T-helper 1 cell treated with Interleukin-12 subunit alpha and Interleukin-12 subunit beta and Interleukin-4 antibody, amounts not matched to agents 30 μg/mL and 1 μg/mL, for 36 hours (primary cell): Measurements from ENCODE around the gene CCND1.
"Not testable (repeated sequence)": the region's sequence is repeated elsewhere in the genome, so short reads cannot be mapped to it uniquely, and the experiment has no call there.

Experiments
- H3K27ac Mint-ChIP-seq: one replicate; pipeline ENCODE4 v1.8.0; 2021; ENCODE audit warnings: mild to moderate bottlenecking, mixed read lengths
- H3K27me3 Mint-ChIP-seq: one replicate; pipeline ENCODE4 v1.8.0; 2021; ENCODE audit warnings: low read depth, mixed read lengths
- H3K36me3 Mint-ChIP-seq: one replicate; pipeline ENCODE4 v1.8.0; 2021; ENCODE audit warnings: low read depth, mixed read lengths
- H3K4me1 Mint-ChIP-seq: one replicate; pipeline ENCODE4 v1.8.0; 2021; ENCODE audit warnings: low read depth, mixed read lengths
- H3K4me3 Mint-ChIP-seq: one replicate; pipeline ENCODE4 v1.8.0; 2021; ENCODE audit warnings: mild to moderate bottlenecking, moderate library complexity, mixed read lengths
- H3K9me3 Mint-ChIP-seq: one replicate; pipeline ENCODE4 v1.8.0; 2021; ENCODE audit warnings: mixed read lengths

Gene CCND1

GRCh38 chr11:69671734-69672465 is 30.9 kb downstream of the CCND1 start:
- no peaks in the 10 kb centered on the region for H3K9me3 Mint-ChIP-seq
- peaks cover 16% of the 10 kb centered on the region for H3K4me1 Mint-ChIP-seq
- H3K27me3 Mint-ChIP-seq, result no peaks in the 10 kb centered on the region
- H3K36me3 Mint-ChIP-seq, result peaks cover 11% of the 10 kb centered on the region
- no peak overlapping the region for H3K4me3 Mint-ChIP-seq
- no peak overlapping the region for H3K27ac Mint-ChIP-seq

- Mint-ChIP-seq H3K36me3 (peaks cover 11% of the 10 kb centered on the region), H3K27ac (peak overlapping the region; percentile 77), H3K4me3 (peak overlapping the region; percentile 93), H3K27me3 (peaks cover 13% of the 10 kb centered on the region), H3K9me3 (no peaks in the 10 kb centered on the region), H3K4me1 (peaks cover 16% of the 10 kb centered on the region)
Observed at GRCh38 chr11:69674267-69674885, 33.4 kb downstream of the CCND1 start.

- Mint-ChIP-seq H3K4me3 (peak within 1 kb of the TSS; percentile 93), H3K4me1 (peaks cover 16% of the 10 kb centered on the region)
Observed at GRCh38 chr11:69674886-69675714, 34.1 kb downstream of the CCND1 start, which contains the start of gene LTO1. LTO1 (minus strand) TSS chr11:69675353; CDS start chr11:69675239, 114 bp downstream.

GRCh38 chr11:69677749-69678148 is 36.8 kb downstream of the CCND1 start:
- Mint-ChIP-seq H3K27ac (no peak overlapping the region), H3K9me3 (no peaks in the 10 kb centered on the region), H3K27me3 (peaks cover 19% of the 10 kb centered on the region), H3K4me1 (peaks cover 11% of the 10 kb centered on the region), H3K4me3 (no peak overlapping the region), H3K36me3 (peaks cover 3% of the 10 kb centered on the region)

More at GRCh38 chr11:69674886-69675714, 34.1 kb downstream of the CCND1 start, which contains the start of gene LTO1:
- Mint-ChIP-seq H3K27ac (peak within 1 kb of the TSS; percentile 89), H3K36me3 (peaks cover 9% of the 10 kb centered on the region), H3K27me3 (peaks cover 15% of the 10 kb centered on the region), H3K9me3 (no peaks in the 10 kb centered on the region)

GRCh38 chr11:69680688-69681087 is 39.7 kb downstream of the CCND1 start:
- H3K4me3 Mint-ChIP-seq, result no peak overlapping the region
- peaks cover 22% of the 10 kb centered on the region for H3K27me3 Mint-ChIP-seq
- H3K4me1 Mint-ChIP-seq, result peaks cover 2% of the 10 kb centered on the region
- no peaks in the 10 kb centered on the region for H3K36me3 Mint-ChIP-seq
- H3K27ac Mint-ChIP-seq, result no peak overlapping the region
- H3K9me3 Mint-ChIP-seq, result no peaks in the 10 kb centered on the region

- Mint-ChIP-seq H3K27me3 (peaks cover 22% of the 10 kb centered on the region), H3K4me3 (no peak overlapping the region), H3K27ac (no peak overlapping the region), H3K36me3 (no peaks in the 10 kb centered on the region), H3K9me3 (no peaks in the 10 kb centered on the region), H3K4me1 (peaks cover 3% of the 10 kb centered on the region)
Observed at GRCh38 chr11:69682221-69682620, 41.3 kb downstream of the CCND1 start.

- Mint-ChIP-seq H3K27ac (no peak overlapping the region), H3K27me3 (peaks cover 22% of the 10 kb centered on the region), H3K4me1 (peaks cover 3% of the 10 kb centered on the region), H3K36me3 (no peaks in the 10 kb centered on the region), H3K4me3 (no peak overlapping the region), H3K9me3 (no peaks in the 10 kb centered on the region)
Observed at GRCh38 chr11:69682681-69683326, 41.8 kb downstream of the CCND1 start.

GRCh38 chr11:69683764-69684333 is 42.9 kb downstream of the CCND1 start:
- H3K4me1 Mint-ChIP-seq, result peaks cover 3% of the 10 kb centered on the region
- H3K27me3 Mint-ChIP-seq, result peaks cover 15% of the 10 kb centered on the region
- H3K4me3 Mint-ChIP-seq, result no peak overlapping the region
- no peak overlapping the region for H3K27ac Mint-ChIP-seq
- no peaks in the 10 kb centered on the region for H3K9me3 Mint-ChIP-seq
- H3K36me3 Mint-ChIP-seq, result no peaks in the 10 kb centered on the region

GRCh38 chr11:69684651-69685050 is 43.7 kb downstream of the CCND1 start:
- peaks cover 7% of the 10 kb centered on the region for H3K27me3 Mint-ChIP-seq
- no peak overlapping the region for H3K27ac Mint-ChIP-seq
- H3K4me3 Mint-ChIP-seq, result no peak overlapping the region
- H3K9me3 Mint-ChIP-seq, result no peaks in the 10 kb centered on the region
- no peaks in the 10 kb centered on the region for H3K36me3 Mint-ChIP-seq
- H3K4me1 Mint-ChIP-seq, result peaks cover 3% of the 10 kb centered on the region

- H3K9me3 Mint-ChIP-seq, result no peaks in the 10 kb centered on the region
- H3K27me3 Mint-ChIP-seq, result peaks cover 8% of the 10 kb centered on the region
- no peaks in the 10 kb centered on the region for H3K36me3 Mint-ChIP-seq
- H3K4me3 Mint-ChIP-seq, result peak overlapping the region; percentile 70
- H3K27ac Mint-ChIP-seq, result no peak overlapping the region
- peaks cover 3% of the 10 kb centered on the region for H3K4me1 Mint-ChIP-seq
Observed at GRCh38 chr11:69685348-69685747, 44.4 kb downstream of the CCND1 start.

GRCh38 chr11:69686452-69686851 is 45.5 kb downstream of the CCND1 start:
- H3K4me3 Mint-ChIP-seq, result no peak overlapping the region
- peaks cover 3% of the 10 kb centered on the region for H3K4me1 Mint-ChIP-seq
- H3K36me3 Mint-ChIP-seq, result no peaks in the 10 kb centered on the region
- no peak overlapping the region for H3K27ac Mint-ChIP-seq
- H3K9me3 Mint-ChIP-seq, result no peaks in the 10 kb centered on the region
- H3K27me3 Mint-ChIP-seq, result peaks cover 8% of the 10 kb centered on the region

GRCh38 chr11:69686856-69687255 is 45.9 kb downstream of the CCND1 start:
- Mint-ChIP-seq H3K27me3 (peaks cover 8% of the 10 kb centered on the region), H3K36me3 (no peaks in the 10 kb centered on the region), H3K9me3 (no peaks in the 10 kb centered on the region), H3K4me1 (peaks cover 3% of the 10 kb centered on the region), H3K4me3 (no peak overlapping the region), H3K27ac (no peak overlapping the region)

GRCh38 chr11:69687969-69688771 is 47.2 kb downstream of the CCND1 start:
- H3K4me3 Mint-ChIP-seq, H3K27ac Mint-ChIP-seq, H3K9me3 Mint-ChIP-seq, H3K4me1 Mint-ChIP-seq, H3K36me3 Mint-ChIP-seq: not testable (repeated sequence)
- H3K27me3 Mint-ChIP-seq, result peaks cover 12% of the 10 kb centered on the region
